DND-41 (cell line): ENCODE measurements around the gene SNAP25.

ENCODE experiments used
- EZH2 ChIP-seq: IDR thresholded peaks from 3 replicates; pipeline ENCODE4 v1.6.1; 2012; ENCODE audit warnings: borderline replicate concordance, low read depth, mild to moderate bottlenecking, moderate library complexity, low read length, inconsistent platforms; ENCODE audit not compliant: severe bottlenecking
- TF ChIP-seq, protein P1 (sequence below): IDR thresholded peaks from 2 replicates; pipeline ENCODE4 v1.5.1; 2012; ENCODE audit warnings: borderline replicate concordance, low read length, moderate library complexity, mild to moderate bottlenecking; ENCODE audit not compliant: poor library complexity, severe bottlenecking; ENCODE audit errors: extremely low read depth

DNA sequence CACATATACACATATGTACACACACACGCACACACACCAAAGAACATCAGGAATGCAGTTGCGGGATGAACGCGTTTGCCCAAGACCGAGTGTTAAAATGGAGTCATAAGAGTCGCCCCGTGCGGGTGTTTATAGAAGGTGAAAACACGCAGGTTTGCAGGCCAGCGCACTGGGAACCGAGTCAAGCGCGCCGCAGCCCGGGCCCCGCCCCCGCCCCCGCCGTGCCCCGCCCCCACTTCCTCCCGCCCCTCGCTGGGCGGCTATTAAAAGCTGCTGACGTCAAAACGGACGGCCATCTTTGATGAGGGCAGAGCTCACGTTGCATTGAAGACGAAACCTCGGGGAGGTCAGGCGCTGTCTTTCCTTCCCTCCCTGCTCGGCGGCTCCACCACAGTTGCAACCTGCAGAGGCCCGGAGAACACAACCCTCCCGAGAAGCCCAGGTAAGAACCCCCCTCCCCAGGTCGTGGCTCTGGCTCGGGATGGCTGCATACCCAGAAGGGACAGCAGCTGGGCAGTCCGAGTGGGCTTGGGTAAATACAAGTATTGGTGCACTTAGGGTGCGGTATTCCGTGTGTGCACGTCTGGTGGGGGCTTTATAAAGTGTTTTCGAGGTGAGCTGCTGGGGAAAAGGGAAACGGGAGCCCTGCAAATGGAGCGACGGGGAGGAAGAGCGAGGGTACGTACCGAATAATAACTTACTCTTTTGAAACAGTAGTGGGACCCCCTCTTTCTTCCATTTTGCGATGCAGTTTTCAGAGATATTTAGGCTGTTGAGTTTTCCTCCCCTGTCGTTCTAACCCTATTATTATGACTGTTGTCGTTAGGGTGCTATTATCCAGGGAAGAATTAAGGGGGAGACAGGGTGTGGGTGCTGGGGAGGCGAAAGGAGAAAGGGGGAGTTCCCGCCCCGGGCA, at the start of gene SNAP25:
- TF ChIP-seq, protein P1, sequence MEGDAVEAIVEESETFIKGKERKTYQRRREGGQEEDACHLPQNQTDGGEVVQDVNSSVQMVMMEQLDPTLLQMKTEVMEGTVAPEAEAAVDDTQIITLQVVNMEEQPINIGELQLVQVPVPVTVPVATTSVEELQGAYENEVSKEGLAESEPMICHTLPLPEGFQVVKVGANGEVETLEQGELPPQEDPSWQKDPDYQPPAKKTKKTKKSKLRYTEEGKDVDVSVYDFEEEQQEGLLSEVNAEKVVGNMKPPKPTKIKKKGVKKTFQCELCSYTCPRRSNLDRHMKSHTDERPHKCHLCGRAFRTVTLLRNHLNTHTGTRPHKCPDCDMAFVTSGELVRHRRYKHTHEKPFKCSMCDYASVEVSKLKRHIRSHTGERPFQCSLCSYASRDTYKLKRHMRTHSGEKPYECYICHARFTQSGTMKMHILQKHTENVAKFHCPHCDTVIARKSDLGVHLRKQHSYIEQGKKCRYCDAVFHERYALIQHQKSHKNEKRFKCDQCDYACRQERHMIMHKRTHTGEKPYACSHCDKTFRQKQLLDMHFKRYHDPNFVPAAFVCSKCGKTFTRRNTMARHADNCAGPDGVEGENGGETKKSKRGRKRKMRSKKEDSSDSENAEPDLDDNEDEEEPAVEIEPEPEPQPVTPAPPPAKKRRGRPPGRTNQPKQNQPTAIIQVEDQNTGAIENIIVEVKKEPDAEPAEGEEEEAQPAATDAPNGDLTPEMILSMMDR: no peak
- TF ChIP-seq EZH2: no peak
